B cell (primary cell): ENCODE data around the gene SH3BP2. TPM values are rescaled to one million over a fixed set of nuclear protein-coding genes. Genes with fewer than 3 reads are reported as not detected.

ENCODE experiments used
- ATAC-seq: fragments of 200-7000 bp; cut with Tn5 transposase; one replicate; pipeline ENCODE4 v1.10.0; 2021; ENCODE audit warnings: low read depth, mild to moderate bottlenecking, moderate number of reproducible peaks, moderate library complexity
- CTCF ChIA-PET: fragments of 350-600 bp; sonication (Branson Sonifier 250); formaldehyde crosslinking; loops from one replicate; lab custom pipeline; 2021; ENCODE audit warnings: antibody characterized with exemption, inconsistent platforms; lab: Charles Lee
- POLR2A ChIA-PET: fragments of 350-600 bp; sonication (Branson Sonifier 250); formaldehyde crosslinking; loops from one replicate; lab custom pipeline; 2021; ENCODE audit warnings: antibody characterized with exemption; lab: Charles Lee
- DNase-seq: peaks from one replicate; pipeline ENCODE4 v3.0.0; 2013
- H2AFZ ChIP-seq: 2 replicates; pipeline ENCODE4 v1.6.1; 2012; ENCODE audit warnings: mild to moderate bottlenecking, low read depth, low read length; ENCODE audit not compliant: insufficient read depth, poor library complexity, severe bottlenecking
- H3K27ac ChIP-seq, 2 donors: 1 replicate in 1 of 2; 2 replicates in 1 of 2; pipeline ENCODE4 v1.5.1; 2012 to 2013; ENCODE audit warnings: low read length in 2 of 2, mild to moderate bottlenecking in 2 of 2, moderate library complexity in 1 of 2
- H3K27me3 ChIP-seq, 4 experiments: fragments of 200-600 bp in 1 of 4; sonication (generic) in 1 of 4; replicated peaks in 1 of 4; 1 replicate in 2 of 4; 2 replicates in 2 of 4; pipeline versions ENCODE4 v1.6.1 to v1.7.0; 2013 to 2016; ENCODE audit warnings: low read length in 3 of 4, mild to moderate bottlenecking in 2 of 4, mixed read lengths in 1 of 4, moderate library complexity in 1 of 4; ENCODE audit not compliant: insufficient read depth in 4 of 4, control insufficient read depth in 3 of 4; ENCODE audit errors: control extremely low read depth in 1 of 4
- H3K36me3 ChIP-seq, 2 experiments: replicated peaks in 1 of 2; 1 replicate in 1 of 2; 2 replicates in 1 of 2; pipeline versions ENCODE4 v1.6.1 to v1.7.1; 2013; ENCODE audit warnings: low read length in 1 of 2; ENCODE audit not compliant: insufficient read depth in 2 of 2, control insufficient read depth in 1 of 2; ENCODE audit errors: control extremely low read depth in 1 of 2, extremely low read depth in 1 of 2
- H3K4me1 ChIP-seq, 2 donors: fragments of 200-600 bp in 1 of 2; sonication (generic) in 1 of 2; 1 replicate in 1 of 2; 2 replicates in 1 of 2; pipeline versions ENCODE4 v1.5.1 to v1.6.1; 2013 to 2017; ENCODE audit warnings: low read length in 2 of 2; ENCODE audit not compliant: control insufficient read depth in 2 of 2, insufficient read depth in 2 of 2
- H3K4me2 ChIP-seq: replicated peaks from 2 replicates; pipeline ENCODE3; 2012; ENCODE audit warnings: mild to moderate bottlenecking, low read depth, low read length; ENCODE audit not compliant: poor library complexity, severe bottlenecking
- H3K4me3 ChIP-seq, 5 experiments: fragments of 200-600 bp in 1 of 5; sonication (generic) in 1 of 5; 1 replicate in 3 of 5; 2 replicates in 2 of 5; pipeline versions ENCODE4 v1.5.1 to v1.7.0; 2011 to 2016; ENCODE audit warnings: low read length in 4 of 5, mild to moderate bottlenecking in 4 of 5, low read depth in 2 of 5, control low read depth in 1 of 5, moderate library complexity in 1 of 5; ENCODE audit not compliant: insufficient read depth in 1 of 5; ENCODE audit errors: control extremely low read depth in 1 of 5, extremely low read depth in 1 of 5
- H3K79me2 ChIP-seq: fragments of 200-600 bp; sonication (generic); one replicate; pipeline ENCODE4 v1.6.0; 2016; ENCODE audit warnings: low read length; ENCODE audit not compliant: control insufficient read depth, insufficient read depth
- H3K9ac ChIP-seq: fragments of 200-600 bp; sonication (generic); 2 replicates; pipeline ENCODE4 v1.6.1; 2017; ENCODE audit warnings: mild to moderate bottlenecking, low read length, moderate library complexity
- H3K9me3 ChIP-seq, 3 donors: one replicate each; pipeline versions ENCODE4 v1.6.1 to v1.7.1; 2013; ENCODE audit warnings: low read length in 2 of 3; ENCODE audit not compliant: control insufficient read depth in 2 of 3, insufficient read depth in 1 of 3; ENCODE audit errors: control extremely low read depth in 1 of 3
- H4K20me1 ChIP-seq: 2 replicates; pipeline ENCODE4 v1.6.0; 2012; ENCODE audit warnings: mild to moderate bottlenecking, low read length; ENCODE audit not compliant: insufficient read depth, control insufficient read depth, poor library complexity, severe bottlenecking
- H3K27ac Mint-ChIP-seq: one replicate; pipeline ENCODE4 v1.8.0; 2021; ENCODE audit warnings: mixed read lengths
- H3K27me3 Mint-ChIP-seq: one replicate; pipeline ENCODE4 v1.8.0; 2021; ENCODE audit warnings: mixed read lengths
- H3K4me1 Mint-ChIP-seq: one replicate; pipeline ENCODE4 v1.8.0; 2021; ENCODE audit warnings: mixed read lengths
- H3K4me3 Mint-ChIP-seq: one replicate; pipeline ENCODE4 v1.8.0; 2021; ENCODE audit warnings: mixed read lengths
- H3K9me3 Mint-ChIP-seq: one replicate; pipeline ENCODE4 v1.8.0; 2022; ENCODE audit warnings: mixed read lengths; ENCODE audit not compliant: insufficient read depth
- EZH2 ChIP-seq: IDR thresholded peaks from 2 replicates; pipeline ENCODE4 v1.6.1; 2012; ENCODE audit warnings: borderline replicate concordance, low read depth, mild to moderate bottlenecking, moderate library complexity, low read length; ENCODE audit not compliant: insufficient read depth, poor library complexity, severe bottlenecking
- WGBS: methylation state at CpG from one replicate; pipeline ENCODE4 v1.1.5; 2013; ENCODE audit warnings: missing lambda C conversion rate; ENCODE audit not compliant: insufficient coverage; 5-methylcytosine and 5-hydroxymethylcytosine counted together
- intact Hi-C: fragments of 100-400 bp; cut with micrococcal nuclease; formaldehyde crosslinking; loops from one replicate; pipeline ENCODE4 v1.10.0; 2022
- polyA plus RNA-seq: library from polyadenylated mRNA; depleted of rRNA; stranded (reverse); fragments of >200 nt; gene quantifications from 2 replicates; pipeline ENCODE4 v1.2.3, GENCODE V29; 2012
- total RNA-seq, 2 donors: library from RNA; stranded (reverse); fragments of 120-200 nt in 1 of 2; gene quantifications; 1 replicate in 1 of 2; 2 replicates in 1 of 2; pipeline versions ENCODE4 v1.2.3 to v1.2.4, GENCODE V29; 2013 to 2022
- TF ChIP-seq, protein P1 (sequence below): fragments of 200-600 bp; IDR thresholded peaks from one replicate; pipeline ENCODE4 v1.8.0; 2022; ENCODE audit warnings: antibody characterized with exemption, mild to moderate bottlenecking

The SH3BP2 gene
- total and polyA plus RNA-seq, 2 donors (not counting 1 experiment from before 2014, with no cell fraction given): 30.8 to 219 TPM

GRCh38 chr4:2858451-2859217, 65.7 kb downstream of the SH3BP2 start:
- H3K4me3 ChIP-seq: no peak overlapping the region
- peak overlapping the region; percentile 58 for H3K4me2 ChIP-seq
- Mint-ChIP-seq H3K27me3 (no peaks in the 10 kb centered on the region), H3K4me3 (peak overlapping the region; percentile 29), H3K4me1 (peaks cover 85% of the 10 kb centered on the region), H3K9me3 (no peaks in the 10 kb centered on the region), H3K27ac (peak overlapping the region; percentile 63)
- intact Hi-C loops: loop anchor here (2.0 kb wide), 1 partner anchor 14 kb away; no protein-coding TSS in a partner anchor
- TF ChIP-seq, protein P1, sequence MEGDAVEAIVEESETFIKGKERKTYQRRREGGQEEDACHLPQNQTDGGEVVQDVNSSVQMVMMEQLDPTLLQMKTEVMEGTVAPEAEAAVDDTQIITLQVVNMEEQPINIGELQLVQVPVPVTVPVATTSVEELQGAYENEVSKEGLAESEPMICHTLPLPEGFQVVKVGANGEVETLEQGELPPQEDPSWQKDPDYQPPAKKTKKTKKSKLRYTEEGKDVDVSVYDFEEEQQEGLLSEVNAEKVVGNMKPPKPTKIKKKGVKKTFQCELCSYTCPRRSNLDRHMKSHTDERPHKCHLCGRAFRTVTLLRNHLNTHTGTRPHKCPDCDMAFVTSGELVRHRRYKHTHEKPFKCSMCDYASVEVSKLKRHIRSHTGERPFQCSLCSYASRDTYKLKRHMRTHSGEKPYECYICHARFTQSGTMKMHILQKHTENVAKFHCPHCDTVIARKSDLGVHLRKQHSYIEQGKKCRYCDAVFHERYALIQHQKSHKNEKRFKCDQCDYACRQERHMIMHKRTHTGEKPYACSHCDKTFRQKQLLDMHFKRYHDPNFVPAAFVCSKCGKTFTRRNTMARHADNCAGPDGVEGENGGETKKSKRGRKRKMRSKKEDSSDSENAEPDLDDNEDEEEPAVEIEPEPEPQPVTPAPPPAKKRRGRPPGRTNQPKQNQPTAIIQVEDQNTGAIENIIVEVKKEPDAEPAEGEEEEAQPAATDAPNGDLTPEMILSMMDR: no peak
- TF ChIP-seq EZH2: no peak
- no peaks in the 10 kb centered on the region for H3K27me3 ChIP-seq
- peak overlapping the region; percentile 8 to 76 for H3K27ac ChIP-seq
- H4K20me1 ChIP-seq: peaks cover 71% of the 10 kb centered on the region
- no peak overlapping the region for H2AFZ ChIP-seq
- peaks cover 93 to 97% of the 10 kb centered on the region in 2 donors for H3K4me1 ChIP-seq
- peaks cover 100% of the 10 kb centered on the region for H3K79me2 ChIP-seq
- ATAC-seq: no peak
- no CpG with 5 or more reads among the region's 7 CpGs for WGBS
- peaks cover 0 to 5% (median 0%) of the 10 kb centered on the region in 3 donors for H3K9me3 ChIP-seq
- POLR2A ChIA-PET: no interaction called here
- H3K9ac ChIP-seq: no peak overlapping the region
- peaks cover 4 to 39% of the 10 kb centered on the region in 2 experiments for H3K36me3 ChIP-seq
- DNase-seq: no peak
- CTCF ChIA-PET: interaction anchor here (1.4 kb wide), 1 partner anchor 24 kb away, joined by 3 read pairs; no protein-coding TSS in a partner anchor

GRCh38 chr4:2859514-2859913, 66.6 kb downstream of the SH3BP2 start:
- Histone ChIP-seq H3K9me3 (peaks cover 0 to 5% (median 0%) of the 10 kb centered on the region in 3 donors), H3K79me2 (peaks cover 100% of the 10 kb centered on the region), H3K4me3 (no peak overlapping the region), H4K20me1 (peaks cover 77% of the 10 kb centered on the region), H3K27me3 (no peaks in the 10 kb centered on the region), H3K4me1 (peaks cover 95 to 97% of the 10 kb centered on the region in 2 donors), H3K36me3 (peaks cover under 1 to 35% of the 10 kb centered on the region in 2 experiments), H2AFZ (no peak overlapping the region), H3K27ac (peak overlapping the region in 1 of 2 donors; percentile 76), H3K9ac (peak overlapping the region; percentile 9), H3K4me2 (peak overlapping the region; percentile 58)
- ChIA-PET POLR2A (interaction anchor here (0.7 kb wide), 1 partner anchor 174 kb away, joined by 3 read pairs; no protein-coding TSS in a partner anchor), CTCF (interaction anchor here (0.5 to 1.4 kb wide), 3 partner anchors 25 to 164 kb away, joined by 3 to 4 read pairs (median 3); no protein-coding TSS in a partner anchor)
- peaks cover 81% of the 10 kb centered on the region for H3K4me1 Mint-ChIP-seq
- peak overlapping the region; percentile 59 for H3K27ac Mint-ChIP-seq
- no peak for TF ChIP-seq EZH2
- TF ChIP-seq, protein P1: no peak
- H3K4me3 Mint-ChIP-seq: peak overlapping the region; percentile 32
- H3K9me3 Mint-ChIP-seq: no peaks in the 10 kb centered on the region
- WGBS: no CpG with 5 or more reads among the region's 3 CpGs
- DNase-seq: peak; percentile 59
- ATAC-seq: peak; percentile 71
- H3K27me3 Mint-ChIP-seq: no peaks in the 10 kb centered on the region
- intact Hi-C loops: loop anchor here (2.0 kb wide), 1 partner anchor 15 kb away; no protein-coding TSS in a partner anchor
